Heart right ventricle (tissue), 16 donors: Measurements from ENCODE around the gene SBF2. TPM values are rescaled to one million over a fixed set of nuclear protein-coding genes. Genes with fewer than 3 reads are reported as not detected.

ENCODE experiments used
- ATAC-seq, 8 donors: fragments of 200-7000 bp; cut with Tn5 transposase; one replicate each; pipeline ENCODE4 v1.9.1; 2020; ENCODE audit warnings: mild to moderate bottlenecking in 8 of 8, moderate library complexity in 8 of 8, moderate number of reproducible peaks in 1 of 8
- DNase-seq, 2 donors: peaks; one replicate each; pipeline ENCODE4 v3.0.0-alpha.2; 2020
- H3K27ac ChIP-seq, 10 donors: fragments of 200-600 bp; sonication (generic) in 2 of 10; one replicate each; pipeline versions ENCODE4 v1.5.0 to v1.8.0; 2020 to 2022; ENCODE audit warnings: mild to moderate bottlenecking in 3 of 10
- H3K27me3 ChIP-seq, 7 donors: fragments of 200-600 bp; one replicate each; pipeline ENCODE4 v1.8.0; 2021 to 2022; ENCODE audit warnings: mild to moderate bottlenecking in 2 of 7
- H3K36me3 ChIP-seq, 9 donors: fragments of 200-600 bp; sonication (generic) in 1 of 9; one replicate each; pipeline versions ENCODE4 v1.5.0 to v1.8.0; 2020 to 2022; ENCODE audit warnings: mild to moderate bottlenecking in 2 of 9
- H3K4me1 ChIP-seq, 9 donors: fragments of 200-600 bp; sonication (generic) in 1 of 9; one replicate each; pipeline versions ENCODE4 v1.5.0 to v1.8.0; 2020 to 2022; ENCODE audit warnings: mild to moderate bottlenecking in 4 of 9
- H3K4me3 ChIP-seq, 10 donors: fragments of 200-600 bp; sonication (generic) in 2 of 10; one replicate each; pipeline versions ENCODE4 v1.5.0 to v1.8.0; 2020 to 2022; ENCODE audit warnings: mild to moderate bottlenecking in 7 of 10, moderate library complexity in 2 of 10
- H3K9me3 ChIP-seq, 11 donors: fragments of 200-600 bp in 10 of 11; sonication (generic) in 2 of 11; one replicate each; pipeline versions ENCODE4 v1.5.0 to v1.8.0; 2013 to 2022; ENCODE audit warnings: mild to moderate bottlenecking in 2 of 11, control low read depth in 1 of 11, moderate library complexity in 1 of 11
- CTCF ChIP-seq, 9 donors: fragments of 200-600 bp; sonication (generic) in 2 of 9; IDR thresholded peaks; one replicate each; pipeline versions ENCODE4 v1.5.0 to v1.8.0; 2021 to 2022; ENCODE audit warnings: antibody characterized with exemption in 9 of 9, mild to moderate bottlenecking in 5 of 9, moderate library complexity in 1 of 9
- WGBS, 2 donors: extraction: QIAGEN DNeasy Blood & Tissue Kit; methylation state at CpG; one replicate each; pipeline ENCODE4 v1.1.7; 2013; ENCODE audit warnings: inconsistent platforms in 1 of 2; 5-methylcytosine and 5-hydroxymethylcytosine counted together
- intact Hi-C, 10 donors: fragments of 100-400 bp; cut with DNase I; formaldehyde crosslinking; loops; one replicate each; pipeline versions ENCODE4 v1.11.1 to v1.14.2; 2022
- polyA plus RNA-seq, 2 donors: library from polyadenylated mRNA; stranded (reverse); fragments of 200-250 nt; gene quantifications; one replicate each; pipeline ENCODE4 v1.2.3, GENCODE V29; 2013
- total RNA-seq, 10 donors: library from RNA; stranded (reverse); fragmentation: NEBNext Ultra II Directional in 3 of 10; extraction: Animal tissue kit (Norgen Biotek cat#: 25700) in 3 of 10; gene quantifications; one replicate each; pipeline versions ENCODE4 v1.2.1 to v1.2.4, GENCODE V29; 2021 to 2023
- donor health status: Arrhythmogenic right ventricular cardiomyopathy.
- donor health status: ischemic (EF 13 %, LVEDD 7.1; RV severe dilation, severe dysfunction).
- donor health status: healthy with polysubstance abuse.
- donor health status: DM: no; HTN: yes; CAD: no.
- donor health status: DM: no; HTN: no; CAD: no.
- donor health status: ischemic (EF 25% LVEDD 6.9; RV normal size, moderate dysfunction).
- donor health status: ischemic (EF 25% LVEDD 5.7; RV mildly dilated, moderate dysfunction).
- donor health status: healthy.
- donor health status: DM: yes; HTN: yes; CAD: no.
- donor health status: Ischemic cardiomyopathy.
- donor health status: ischemic (EF 35%, LVEDD 5.7; RV mildly dilated, moderate dysfunction).
- donor health status: nonischemic (EF 11% LVEDD 7.7; RV severe dilation, severe dysfunction).
- donor health status: DM: yes; HTN: yes; CAD: no.
- donor health status: PGD.
- donor health status: ischemic (EF 29% LVEDD 5.4; RV normal size, mild dysfunction).
- donor health status: nonischemic (EF 23%, LVEDD 6.1; RV moderate dilation, normal function).

SBF2 gene
- total and polyA plus RNA-seq, 12 donors: 8.9 to 27.1 (median 21.2) TPM

- H3K27me3 ChIP-seq: no peaks in the 10 kb centered on the region
- ATAC-seq: no peak
- no peak overlapping the region for H3K27ac ChIP-seq
These were observed 454.5 kb downstream of the SBF2 start for GRCh38 chr11:9839550-9839949.

GRCh38 chr11:9838961-9839360 is 455.1 kb downstream of the SBF2 start:
- no peak for ATAC-seq
- Histone ChIP-seq H3K27ac (no peak overlapping the region), H3K27me3 (no peaks in the 10 kb centered on the region), H3K9me3 (no peaks in the 10 kb centered on the region), H3K4me3 (no peak overlapping the region), H3K36me3 (peaks cover 0 to 62% (median 14%) of the 10 kb centered on the region in 9 donors), H3K4me1 (peaks cover 0 to 10% (median 0%) of the 10 kb centered on the region in 9 donors)
- intact Hi-C loops: no loop called here
- DNase-seq: no peak
- 97 to 98% methylated on average over 2 of the region's 2 CpGs for WGBS, 2 donors
- no peak for TF ChIP-seq CTCF (IDR thresholded peaks at IDR 0.05)

More at GRCh38 chr11:9839550-9839949, 454.5 kb downstream of the SBF2 start:
- H3K4me1 ChIP-seq: peaks cover 0 to 10% (median 0%) of the 10 kb centered on the region in 9 donors
- no peaks in the 10 kb centered on the region for H3K9me3 ChIP-seq
- TF ChIP-seq CTCF (IDR thresholded peaks at IDR 0.05): no peak
- H3K36me3 ChIP-seq: peaks cover 0 to 66% (median 14%) of the 10 kb centered on the region in 9 donors
- DNase-seq: no peak
- no peak overlapping the region for H3K4me3 ChIP-seq
- WGBS, 2 donors: 97% methylated on average over 4 of the region's 4 CpGs
- intact Hi-C loops: no loop called here

GRCh38 chr11:9838229-9838628 is 455.8 kb downstream of the SBF2 start:
- no peak for TF ChIP-seq CTCF (IDR thresholded peaks at IDR 0.05)
- Histone ChIP-seq H3K9me3 (no peaks in the 10 kb centered on the region), H3K4me1 (peaks cover 0 to 10% (median 0%) of the 10 kb centered on the region in 9 donors), H3K27me3 (no peaks in the 10 kb centered on the region), H3K36me3 (peaks cover 0 to 55% (median 14%) of the 10 kb centered on the region in 9 donors), H3K4me3 (no peak overlapping the region), H3K27ac (no peak overlapping the region)
- 85 to 90% methylated on average over 2 of the region's 2 CpGs for WGBS, 2 donors
- intact Hi-C loops: no loop called here
- ATAC-seq (no peak), DNase-seq (no peak)

- no peak for ATAC-seq
- TF ChIP-seq CTCF (IDR thresholded peaks at IDR 0.05): no peak
- WGBS, 2 donors: 96 to 100% methylated on average over 3 of the region's 3 CpGs
These were observed 459.7 kb downstream of the SBF2 start for GRCh38 chr11:9834291-9834690.

More at GRCh38 chr11:9834291-9834690, 459.7 kb downstream of the SBF2 start:
- no peak overlapping the region for H3K4me3 ChIP-seq
- H3K27me3 ChIP-seq: no peaks in the 10 kb centered on the region
- DNase-seq: no peak
- intact Hi-C loops: no loop called here
- H3K4me1 ChIP-seq: no peaks in the 10 kb centered on the region
- H3K9me3 ChIP-seq: no peaks in the 10 kb centered on the region
- H3K27ac ChIP-seq: no peak overlapping the region
- peaks cover 0 to 41% (median 18%) of the 10 kb centered on the region in 9 donors for H3K36me3 ChIP-seq
